HL-60/S4 treated with phorbol 12-myristate 13-acetate at 8.2 ng/mL for 4 days and 3 days (cell line): ENCODE measurements around the gene AKNA.

Experiments
- in situ Hi-C: fragments of 300-500 bp; cut with MboI; formaldehyde crosslinking; loops from 2 replicates; pipeline ENCODE4 v1.15.0; 2022; ENCODE audit warnings: low sequenced_read_pairs

Gene AKNA

GRCh38 chr9:114416906-114417305 lies 29.1 kb upstream of the AKNA start:
- in situ Hi-C loops = loop anchor here (10.0 to 25.0 kb wide), 2 partner anchors 238 to 495 kb away; partner anchors contain the start of gene TEX53

DNA sequence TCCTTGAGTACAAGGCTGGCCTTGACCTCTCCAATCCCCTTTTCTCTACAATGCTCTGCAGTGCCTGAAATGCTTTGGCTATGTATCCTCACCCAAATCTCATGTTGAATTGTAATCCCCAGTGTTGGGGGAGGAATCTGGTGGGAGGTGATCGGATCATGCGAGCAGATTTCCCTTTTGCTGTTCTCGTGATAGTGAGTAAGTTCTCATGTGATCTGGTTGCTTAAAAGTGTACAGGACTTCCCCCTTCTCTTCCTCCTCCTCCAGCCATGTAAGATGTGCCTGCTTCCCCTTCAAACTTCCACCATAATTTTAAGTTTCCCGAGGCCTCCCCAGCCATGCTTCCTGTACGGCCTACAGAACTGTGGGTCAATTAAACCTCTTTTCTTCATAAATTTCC lies 28.5 kb upstream of the AKNA start:
- in situ Hi-C loops = loop anchor here (10.0 to 25.0 kb wide), 2 partner anchors 239 to 496 kb away; partner anchors contain the start of gene TEX53

GRCh38 chr9:114414346-114414745 lies 26.6 kb upstream of the AKNA start:
- in situ Hi-C loops = loop anchor here (10.0 to 25.0 kb wide), 2 partner anchors 240 to 498 kb away; partner anchors contain the start of gene TEX53

DNA sequence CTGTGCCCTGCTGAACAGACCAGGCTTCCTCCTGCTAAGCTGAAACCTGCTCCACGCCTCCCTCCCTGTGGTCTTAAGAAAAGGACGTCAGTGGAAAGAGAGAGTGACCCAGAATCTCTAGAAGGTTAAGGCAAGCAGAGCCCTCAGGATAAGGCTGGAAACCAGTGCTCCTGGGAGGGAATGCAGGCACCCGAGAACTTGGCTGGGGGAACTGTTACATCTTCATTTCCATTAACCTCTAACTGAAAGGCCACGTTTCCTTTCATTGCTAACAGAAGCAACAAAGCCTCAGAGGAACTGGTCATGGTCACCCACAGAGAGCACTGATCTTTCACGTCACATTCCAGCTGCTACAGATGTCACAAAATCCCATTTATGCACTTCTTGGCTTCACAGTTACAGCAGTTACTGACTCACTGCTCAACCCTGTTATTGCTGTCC lies 26.1 kb upstream of the AKNA start:
- in situ Hi-C loops = loop anchor here (10.0 to 25.0 kb wide), 2 partner anchors 241 to 498 kb away; partner anchors contain the start of gene TEX53

- in situ Hi-C loops = loop anchor here (10.0 to 25.0 kb wide), 2 partner anchors 243 to 500 kb away; partner anchors contain the start of gene TEX53
Measured at GRCh38 chr9:114412048-114412683, 24.4 kb upstream of the AKNA start.

DNA sequence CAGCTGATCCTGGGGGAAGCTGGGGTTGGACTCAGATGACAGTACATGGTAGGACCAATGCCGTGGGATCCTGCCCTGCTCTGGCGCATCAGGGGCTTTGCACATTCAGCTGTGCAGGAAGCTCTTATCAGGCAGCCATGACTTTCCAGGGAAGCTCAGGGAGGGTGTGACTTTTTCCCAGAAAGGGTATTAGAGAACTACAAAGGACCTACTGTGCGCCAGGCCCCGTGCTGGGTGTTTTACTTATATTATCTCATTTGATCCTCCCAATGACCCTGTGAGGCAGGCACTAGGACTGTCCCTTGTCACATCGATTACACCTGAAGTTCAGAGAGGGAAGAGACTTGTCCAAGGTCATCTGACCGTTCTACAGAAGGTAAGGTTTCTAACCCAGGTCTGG lies 23.7 kb upstream of the AKNA start:
- in situ Hi-C loops = loop anchor here (10.0 to 25.0 kb wide), 2 partner anchors 243 to 501 kb away; partner anchors contain the start of gene TEX53

DNA sequence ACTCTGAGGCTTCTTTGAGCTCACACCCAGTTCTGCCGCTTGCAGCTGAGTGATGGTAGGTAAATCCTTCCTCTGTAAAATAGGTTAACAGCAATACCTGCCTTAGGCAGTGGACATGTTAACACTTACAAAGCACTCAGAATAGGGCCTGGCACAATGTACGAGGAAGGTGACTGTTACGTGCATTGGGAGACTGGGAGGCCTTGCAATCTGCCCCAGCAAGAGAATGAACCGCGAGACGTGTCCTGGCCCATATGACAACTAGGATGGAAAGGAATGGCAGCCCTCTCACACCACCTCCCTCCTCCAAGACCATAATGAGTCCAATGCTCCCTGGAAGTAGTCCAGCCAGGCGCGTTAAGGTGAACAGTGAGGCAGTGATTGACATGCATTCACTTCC lies 23.1 kb upstream of the AKNA start:
- in situ Hi-C loops = loop anchor here (10.0 to 25.0 kb wide), 2 partner anchors 244 to 501 kb away; partner anchors contain the start of gene TEX53

DNA sequence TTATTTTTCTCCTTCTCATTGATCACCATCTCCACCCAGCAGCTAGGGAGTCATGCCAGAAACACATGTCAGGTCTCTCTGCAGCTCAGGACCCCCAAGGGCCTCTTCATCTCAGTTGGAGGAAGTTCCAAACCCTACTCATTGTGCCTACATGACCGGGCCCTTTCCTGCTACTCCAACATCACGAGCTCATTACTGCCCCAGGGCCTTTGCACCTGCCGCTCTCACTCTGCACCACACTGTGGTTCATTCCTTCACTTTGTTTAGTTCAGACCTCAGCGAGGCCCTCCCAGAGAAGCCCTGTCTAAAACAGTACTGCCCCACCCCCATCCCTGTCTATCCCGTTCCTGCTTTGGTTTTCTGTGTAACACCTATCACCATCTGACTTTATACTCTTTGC lies 22.1 kb upstream of the AKNA start:
- in situ Hi-C loops = loop anchor here (10.0 to 25.0 kb wide), 2 partner anchors 245 to 502 kb away; partner anchors contain the start of gene TEX53

GRCh38 chr9:114409103-114409780 lies 21.5 kb upstream of the AKNA start:
- in situ Hi-C loops = loop anchor here (25.0 kb wide), 1 partner anchor 503 kb away; no protein-coding TSS in a partner anchor

GRCh38 chr9:114408645-114409044 lies 20.9 kb upstream of the AKNA start:
- in situ Hi-C loops = loop anchor here (25.0 kb wide), 1 partner anchor 504 kb away; no protein-coding TSS in a partner anchor

- in situ Hi-C loops = loop anchor here (25.0 kb wide), 1 partner anchor 504 kb away; no protein-coding TSS in a partner anchor
Measured at GRCh38 chr9:114407889-114408288, 20.1 kb upstream of the AKNA start.

DNA sequence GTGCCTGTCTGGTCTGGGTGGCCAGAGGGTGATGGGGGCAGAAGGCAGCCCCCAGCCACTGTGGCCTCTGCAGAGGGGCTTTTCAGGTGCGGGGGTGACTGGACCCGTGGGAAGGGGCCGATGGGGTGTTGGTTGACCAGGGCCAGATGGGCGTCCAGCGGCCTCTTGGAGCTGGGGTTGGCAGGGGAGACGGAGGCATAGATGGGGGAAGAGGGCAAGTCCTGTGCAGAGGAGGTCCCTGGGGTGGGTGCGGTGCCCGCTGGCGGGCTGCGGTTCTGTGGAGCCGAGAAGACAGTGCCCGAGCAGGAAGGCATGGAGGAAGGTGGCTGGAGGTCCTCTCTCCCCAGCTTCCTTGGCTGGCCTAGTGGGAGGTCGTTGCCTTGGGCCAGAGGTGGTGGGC lies 18.7 kb upstream of the AKNA start:
- in situ Hi-C loops = loop anchor here (25.0 kb wide), 1 partner anchor 506 kb away; no protein-coding TSS in a partner anchor

- in situ Hi-C loops = loop anchor here (25.0 kb wide), 1 partner anchor 507 kb away; no protein-coding TSS in a partner anchor
Measured at GRCh38 chr9:114405294-114406034, 17.7 kb upstream of the AKNA start.

GRCh38 chr9:114404531-114404930 lies 16.7 kb upstream of the AKNA start:
- in situ Hi-C loops = loop anchor here (25.0 kb wide), 1 partner anchor 508 kb away; no protein-coding TSS in a partner anchor

- in situ Hi-C loops = loop anchor here (25.0 kb wide), 1 partner anchor 509 kb away; no protein-coding TSS in a partner anchor
Measured at GRCh38 chr9:114403153-114403756, 15.5 kb upstream of the AKNA start.

DNA sequence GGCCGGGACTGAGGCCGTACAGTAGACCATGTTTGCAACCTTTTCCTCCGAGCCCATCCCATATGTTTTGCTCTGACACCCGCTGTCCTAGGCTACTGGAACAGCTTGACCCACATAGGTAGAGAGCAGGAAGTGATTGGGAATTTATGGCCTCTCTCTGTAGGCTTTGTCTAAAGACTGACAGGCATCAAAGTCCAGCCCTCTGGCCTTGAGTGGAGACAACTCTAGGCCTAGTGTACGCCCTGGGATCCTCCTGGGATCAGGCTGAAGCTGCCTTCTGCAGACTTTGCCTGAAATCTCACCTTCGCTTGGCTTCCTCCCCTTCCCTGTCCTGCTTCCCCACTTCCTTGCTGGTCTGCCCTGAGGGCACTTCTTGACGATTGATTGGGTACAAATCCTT lies 13.6 kb upstream of the AKNA start:
- in situ Hi-C loops = loop anchor here (25.0 kb wide), 1 partner anchor 511 kb away; no protein-coding TSS in a partner anchor

DNA sequence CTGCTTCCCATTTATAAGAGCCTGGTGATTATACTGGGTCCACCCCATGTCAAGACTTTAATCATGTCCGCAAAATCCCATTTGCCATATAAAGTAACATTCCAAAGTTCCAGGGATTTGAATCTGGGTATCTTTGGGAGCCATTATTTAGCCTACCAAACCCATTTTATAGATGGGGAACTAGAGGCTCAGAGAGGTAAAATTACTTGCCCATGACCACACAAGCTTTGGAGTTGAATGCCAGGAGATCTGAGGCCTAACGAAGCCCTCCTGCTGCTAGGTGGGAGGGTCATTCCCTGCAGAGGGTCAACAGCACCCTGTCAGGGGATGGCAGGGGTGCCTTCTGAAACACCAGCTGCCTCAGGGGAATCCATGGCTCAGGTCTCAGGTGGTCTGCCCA lies 13.0 kb upstream of the AKNA start:
- in situ Hi-C loops = loop anchor here (25.0 kb wide), 1 partner anchor 512 kb away; no protein-coding TSS in a partner anchor

DNA sequence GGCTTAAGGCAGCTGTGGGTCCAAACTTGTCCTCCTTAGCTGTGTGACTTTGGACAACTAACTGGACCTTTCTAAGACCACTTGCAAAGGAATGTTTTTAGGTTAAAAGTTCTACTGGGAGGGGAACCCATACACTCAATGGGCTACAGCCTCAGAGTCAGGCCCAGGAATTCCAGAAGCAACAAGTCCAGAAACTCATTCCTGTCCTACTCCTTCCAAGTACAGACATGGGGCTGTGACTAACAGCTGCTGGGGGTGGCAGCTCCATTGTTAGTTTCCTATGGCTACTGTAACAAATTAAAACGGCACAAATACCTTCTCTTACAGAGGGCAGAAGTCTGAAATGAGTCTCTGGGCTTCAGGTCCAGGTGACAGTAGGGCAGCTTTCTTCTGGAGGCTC lies 12.4 kb upstream of the AKNA start:
- in situ Hi-C loops = loop anchor here (25.0 kb wide), 1 partner anchor 512 kb away; no protein-coding TSS in a partner anchor

DNA sequence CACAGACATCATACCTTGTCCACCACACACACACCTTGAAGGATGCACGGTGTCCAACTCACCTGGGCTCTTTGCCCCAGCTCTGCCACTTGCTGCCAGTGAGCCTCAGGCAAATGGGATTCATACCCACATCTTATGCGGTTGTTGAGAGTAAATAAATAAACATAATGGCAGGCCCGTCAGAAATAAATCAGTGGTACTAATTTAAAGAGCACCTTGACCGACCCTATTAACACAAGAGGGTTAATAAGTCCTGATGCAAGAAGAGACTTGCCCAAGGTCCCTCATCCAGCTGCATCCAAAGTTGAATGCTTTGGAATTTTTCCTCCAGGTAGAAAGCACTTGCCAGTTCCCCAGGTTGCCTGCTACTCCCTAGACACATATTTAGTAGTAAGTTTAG lies 11.6 kb upstream of the AKNA start:
- in situ Hi-C loops = no loop called here
